A673 (cell line): ENCODE results near the gene WDR20. TPM values are rescaled to one million over a fixed set of nuclear protein-coding genes. Genes with fewer than 3 reads are reported as not detected.

Source experiments
- BruUV-seq: library from RNA; stranded (reverse); fragments of 400-500 nt; replicated peaks from 2 replicates; lab custom pipeline; 2021; lab: Mats Ljungman, UMichigan
- CTCF ChIA-PET: fragments of 300-600 bp; sonication (Branson Sonifier 250); formaldehyde crosslinking; loops from one replicate; lab custom pipeline; 2022; ENCODE audit warnings: antibody characterized with exemption; lab: Charles Lee
- POLR2A ChIA-PET: fragments of 300-600 bp; sonication (Branson Sonifier 250); formaldehyde crosslinking; loops from one replicate; lab custom pipeline; 2022; ENCODE audit warnings: antibody characterized with exemption; ENCODE audit not compliant: low non-redundant PET; lab: Charles Lee
- DNase-seq: peaks from one replicate; pipeline ENCODE4 v3.0.0-alpha.2; 2015; ENCODE audit warnings: low spot score
- H3K27ac ChIP-seq: fragments of 200-600 bp; sonication (generic); 2 replicates; pipeline ENCODE4 v1.5.1; 2016; ENCODE audit warnings: mixed run types, low read depth, mild to moderate bottlenecking, mixed read lengths, antibody characterized with exemption, low read length; ENCODE audit not compliant: poor library complexity, severe bottlenecking
- H3K27me3 ChIP-seq: fragments of 200-600 bp; sonication (generic); replicated peaks from 2 replicates; pipeline ENCODE4 v1.6.1; 2017; ENCODE audit warnings: mixed run types, low read depth, mild to moderate bottlenecking, mixed read lengths, antibody characterized with exemption, low read length; ENCODE audit not compliant: insufficient read depth, poor library complexity
- H3K36me3 ChIP-seq: fragments of 200-600 bp; sonication (generic); 2 replicates; pipeline ENCODE4 v1.6.1; 2016; ENCODE audit warnings: mixed run types, mild to moderate bottlenecking, mixed read lengths, antibody characterized with exemption, low read length; ENCODE audit not compliant: insufficient read depth, poor library complexity, severe bottlenecking
- H3K4me1 ChIP-seq: fragments of 200-600 bp; sonication (generic); 2 replicates; pipeline ENCODE4 v1.6.1; 2017; ENCODE audit warnings: mixed run types, mild to moderate bottlenecking, mixed read lengths, antibody characterized with exemption, low read length; ENCODE audit not compliant: insufficient read depth, poor library complexity, severe bottlenecking
- H3K4me3 ChIP-seq: fragments of 200-600 bp; sonication (generic); 2 replicates; pipeline ENCODE4 v1.5.1; 2016; ENCODE audit warnings: low read depth, mixed run types, mild to moderate bottlenecking, mixed read lengths, low read length; ENCODE audit not compliant: poor library complexity, severe bottlenecking
- H3K9me3 ChIP-seq: fragments of 200-600 bp; sonication (generic); 2 replicates; pipeline ENCODE4 v1.6.1; 2016; ENCODE audit warnings: mixed run types, low read depth, mild to moderate bottlenecking, mixed read lengths, antibody characterized with exemption, low read length; ENCODE audit not compliant: poor library complexity, severe bottlenecking
- EZH2 ChIP-seq: fragments of 200-600 bp; sonication (generic); IDR thresholded peaks from 2 replicates; pipeline ENCODE4 v1.6.1; 2017; ENCODE audit warnings: borderline replicate concordance, low read depth, mild to moderate bottlenecking, mixed read lengths, antibody characterized with exemption, low read length; ENCODE audit not compliant: poor library complexity, severe bottlenecking
- intact Hi-C: fragments of 100-400 bp; cut with micrococcal nuclease; formaldehyde crosslinking; loops from one replicate; pipeline ENCODE4 v1.10.0; 2022; ENCODE audit not compliant: unreplicated experiment
- total RNA-seq: library from RNA; stranded (reverse); gene quantifications from 2 replicates; pipeline ENCODE4 v1.2.3, GENCODE V29; 2021
- TF ChIP-seq, protein P1 (sequence below): fragments of 300-800, 200-600 bp; sonication (generic); conservative IDR thresholded peaks from 2 replicates; pipeline ENCODE4 v1.5.1; 2017; ENCODE audit warnings: low read depth, mild to moderate bottlenecking, antibody characterized with exemption, low read length, moderate library complexity, mixed read lengths

The WDR20 gene
- total RNA-seq, 1 experiment from 2014 or later = 28.3 TPM

DNA sequence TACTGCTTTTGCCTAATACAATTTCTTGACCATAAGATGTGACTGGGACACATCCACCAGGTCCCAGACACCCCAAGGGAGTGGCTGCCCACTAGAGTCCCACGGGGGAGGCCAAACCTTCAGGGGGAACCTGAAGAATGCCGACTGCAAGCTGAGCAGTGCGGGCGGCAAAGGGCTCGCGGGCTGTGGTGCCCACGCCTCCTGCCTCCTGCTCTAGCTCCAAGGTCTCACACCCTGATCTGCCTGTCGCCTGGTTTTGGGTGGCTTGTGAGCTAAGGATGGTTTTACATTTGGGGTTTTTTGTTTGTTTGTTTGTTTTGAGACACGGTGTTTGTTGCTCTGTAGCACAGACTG is 90.0 kb downstream of the WDR20 start:
- no peak for DNase-seq
- Histone ChIP-seq H3K4me1 (peaks cover 14% of the 10 kb centered on the region), H3K4me3 (no peak overlapping the region), H3K9me3 (no peaks in the 10 kb centered on the region), H3K36me3 (no peaks in the 10 kb centered on the region), H3K27ac (no peak overlapping the region), H3K27me3 (no peaks in the 10 kb centered on the region)
- ChIA-PET CTCF (no interaction called here), POLR2A (no interaction called here)
- intact Hi-C loops = no loop called here
- TF ChIP-seq, protein P1, sequence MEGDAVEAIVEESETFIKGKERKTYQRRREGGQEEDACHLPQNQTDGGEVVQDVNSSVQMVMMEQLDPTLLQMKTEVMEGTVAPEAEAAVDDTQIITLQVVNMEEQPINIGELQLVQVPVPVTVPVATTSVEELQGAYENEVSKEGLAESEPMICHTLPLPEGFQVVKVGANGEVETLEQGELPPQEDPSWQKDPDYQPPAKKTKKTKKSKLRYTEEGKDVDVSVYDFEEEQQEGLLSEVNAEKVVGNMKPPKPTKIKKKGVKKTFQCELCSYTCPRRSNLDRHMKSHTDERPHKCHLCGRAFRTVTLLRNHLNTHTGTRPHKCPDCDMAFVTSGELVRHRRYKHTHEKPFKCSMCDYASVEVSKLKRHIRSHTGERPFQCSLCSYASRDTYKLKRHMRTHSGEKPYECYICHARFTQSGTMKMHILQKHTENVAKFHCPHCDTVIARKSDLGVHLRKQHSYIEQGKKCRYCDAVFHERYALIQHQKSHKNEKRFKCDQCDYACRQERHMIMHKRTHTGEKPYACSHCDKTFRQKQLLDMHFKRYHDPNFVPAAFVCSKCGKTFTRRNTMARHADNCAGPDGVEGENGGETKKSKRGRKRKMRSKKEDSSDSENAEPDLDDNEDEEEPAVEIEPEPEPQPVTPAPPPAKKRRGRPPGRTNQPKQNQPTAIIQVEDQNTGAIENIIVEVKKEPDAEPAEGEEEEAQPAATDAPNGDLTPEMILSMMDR = no peak
- no peak for TF ChIP-seq EZH2
- BruUV-seq = no TSS peak

DNA sequence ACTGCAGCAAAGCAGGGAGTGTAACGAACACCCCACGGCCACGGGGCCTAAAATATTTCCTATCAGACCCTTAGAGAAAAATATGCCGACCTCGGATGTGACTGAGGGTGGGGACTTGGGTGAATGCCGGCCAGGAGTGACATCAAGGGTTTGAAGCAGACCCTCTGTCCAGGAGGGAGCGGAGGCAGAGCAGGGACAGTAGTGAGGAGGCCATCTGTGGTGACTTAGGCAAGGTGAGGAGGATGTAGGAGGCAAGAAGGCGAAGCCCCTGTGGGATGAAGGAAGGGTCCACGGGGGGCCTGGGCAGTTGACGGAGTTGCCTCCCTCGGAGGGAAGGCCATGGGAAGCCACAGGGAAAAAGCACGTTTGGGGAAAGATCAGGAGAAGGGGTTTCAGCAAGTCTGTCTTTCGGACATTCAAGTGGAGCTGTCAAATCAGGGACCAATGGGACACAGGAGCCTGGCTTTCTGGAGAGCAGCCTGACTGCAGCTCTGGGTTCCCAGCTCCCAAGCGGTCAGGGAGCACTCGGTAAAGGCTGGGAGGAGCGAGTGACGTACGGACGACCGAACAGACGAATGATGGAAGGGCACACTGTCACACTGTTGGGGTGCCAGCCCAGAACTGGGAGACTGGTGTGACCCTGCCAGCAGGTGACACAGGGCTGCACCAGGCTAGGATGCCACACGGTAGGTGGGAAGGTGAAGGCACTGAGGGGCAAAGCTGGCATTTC is 90.9 kb downstream of the WDR20 start:
- no peak for DNase-seq
- no peaks in the 10 kb centered on the region for H3K9me3 ChIP-seq
- POLR2A ChIA-PET = no interaction called here

DNA sequence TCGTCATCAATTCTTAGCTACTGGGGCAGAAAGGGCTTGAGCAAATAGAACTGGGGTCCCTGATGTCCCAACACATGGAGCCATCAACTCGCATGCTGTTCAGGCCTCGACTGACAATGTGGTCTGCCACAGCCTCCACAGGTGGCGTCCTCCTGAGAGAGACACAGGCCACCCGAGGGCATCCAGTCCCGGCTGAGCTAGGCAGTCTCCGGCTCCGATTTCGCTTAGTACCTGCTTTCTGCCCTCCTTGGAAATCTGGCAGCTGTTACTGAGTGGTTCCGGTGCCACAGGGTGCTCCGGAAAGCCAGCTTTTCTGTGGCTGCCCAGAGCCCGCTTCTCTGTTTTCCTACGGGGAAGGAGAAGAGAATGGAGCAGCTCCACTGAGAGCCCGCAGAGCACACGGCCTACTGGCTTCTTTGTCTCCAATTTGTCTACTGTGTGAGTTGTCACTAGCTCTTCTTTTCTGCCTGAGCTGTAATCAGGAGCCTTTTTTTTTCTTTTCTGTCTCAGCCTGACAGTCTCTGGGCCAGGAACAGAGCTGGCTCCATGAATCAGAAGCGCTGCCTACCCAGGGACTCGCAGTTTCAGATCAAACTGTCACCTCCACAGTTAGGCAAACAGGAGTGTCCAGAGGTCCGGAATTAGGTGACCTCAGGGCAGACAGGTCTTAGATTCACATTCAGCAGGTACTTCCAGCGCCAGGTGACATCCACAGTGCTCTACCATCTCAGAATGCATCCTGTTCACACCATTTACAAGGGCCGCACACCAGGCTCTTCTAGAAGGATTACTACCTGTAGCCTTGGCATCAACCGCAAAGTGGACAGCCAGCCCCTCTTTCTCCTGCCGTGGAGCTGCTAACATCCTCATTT is 92.0 kb downstream of the WDR20 start:
- intact Hi-C loops = no loop called here
- no TSS peak for BruUV-seq

More for the DNA sequence above, 90.9 kb downstream of the WDR20 start:
- BruUV-seq = no TSS peak
- H3K27me3 ChIP-seq = no peaks in the 10 kb centered on the region
- TF ChIP-seq, protein P1 = no peak
- no peak for TF ChIP-seq EZH2
- H3K4me3 ChIP-seq = no peak overlapping the region
- intact Hi-C loops = no loop called here
- peaks cover 14% of the 10 kb centered on the region for H3K4me1 ChIP-seq
- CTCF ChIA-PET = interaction anchor here (2.1 kb wide), 1 partner anchor 83 kb away, joined by 4 read pairs; no protein-coding TSS in a partner anchor
- H3K36me3 ChIP-seq = no peaks in the 10 kb centered on the region
- H3K27ac ChIP-seq = no peak overlapping the region

More for the DNA sequence above, 92.0 kb downstream of the WDR20 start:
- Histone ChIP-seq H3K27ac (no peak overlapping the region), H3K27me3 (no peaks in the 10 kb centered on the region), H3K4me3 (no peak overlapping the region), H3K4me1 (peaks cover 14% of the 10 kb centered on the region), H3K9me3 (no peaks in the 10 kb centered on the region), H3K36me3 (no peaks in the 10 kb centered on the region)
- TF ChIP-seq, protein P1 = no peak
- no peak for TF ChIP-seq EZH2
- ChIA-PET CTCF (interaction anchor here (2.1 kb wide), 1 partner anchor 82 kb away, joined by 4 read pairs; no protein-coding TSS in a partner anchor), POLR2A (no interaction called here)
- DNase-seq = no peak
